HS-5 (cell line): ENCODE measurements around the gene IQCM.

Experiments used
- DNase-seq: peaks from one replicate; pipeline ENCODE4 v3.0.0-alpha.2; 2012; ENCODE audit warnings: low read depth

Gene IQCM

GRCh38 chr4:149711593-149712365 lies 103.9 kb downstream of the IQCM start:
- no peak for DNase-seq

DNA sequence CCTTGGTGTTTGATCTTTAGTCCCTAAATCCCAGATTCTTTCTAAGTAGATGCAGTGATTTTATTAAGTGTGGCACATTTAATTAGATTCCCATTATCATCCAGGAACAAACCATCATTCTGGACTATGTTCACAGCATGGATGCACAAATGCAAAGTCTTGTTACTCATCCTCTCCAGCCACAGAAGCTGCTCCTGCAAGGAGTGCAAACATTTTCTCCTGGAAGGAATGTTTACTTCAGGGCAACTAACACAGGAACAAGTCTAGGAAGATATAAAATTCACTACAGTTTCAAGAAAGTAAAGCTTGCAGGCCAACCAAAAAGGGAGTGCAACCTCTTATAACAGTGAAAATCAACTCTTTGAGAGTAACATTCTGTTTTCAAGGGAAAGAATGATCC lies 106.0 kb downstream of the IQCM start:
- DNase-seq = no peak

- no peak for DNase-seq
These were observed 107.0 kb downstream of the IQCM start for GRCh38 chr4:149708513-149709130.

DNA sequence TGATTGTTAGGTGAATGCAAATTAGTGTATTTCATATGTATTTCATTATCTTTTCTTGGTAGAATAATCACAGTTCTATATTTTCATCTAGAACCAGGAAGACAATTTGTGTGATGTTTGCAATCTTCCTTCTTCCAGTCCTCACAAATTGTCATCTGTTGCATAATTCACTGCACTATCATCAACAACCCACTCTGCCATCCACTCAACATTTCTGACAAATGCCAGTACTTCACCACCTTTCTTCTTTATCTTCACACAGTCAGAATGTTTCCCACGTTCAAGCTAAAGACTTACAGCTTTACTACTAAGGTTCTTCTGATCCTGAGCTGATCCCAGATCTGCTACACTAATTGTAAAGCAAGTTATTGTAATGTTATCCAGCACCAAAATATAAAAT lies 107.8 kb downstream of the IQCM start:
- DNase-seq = no peak

DNA sequence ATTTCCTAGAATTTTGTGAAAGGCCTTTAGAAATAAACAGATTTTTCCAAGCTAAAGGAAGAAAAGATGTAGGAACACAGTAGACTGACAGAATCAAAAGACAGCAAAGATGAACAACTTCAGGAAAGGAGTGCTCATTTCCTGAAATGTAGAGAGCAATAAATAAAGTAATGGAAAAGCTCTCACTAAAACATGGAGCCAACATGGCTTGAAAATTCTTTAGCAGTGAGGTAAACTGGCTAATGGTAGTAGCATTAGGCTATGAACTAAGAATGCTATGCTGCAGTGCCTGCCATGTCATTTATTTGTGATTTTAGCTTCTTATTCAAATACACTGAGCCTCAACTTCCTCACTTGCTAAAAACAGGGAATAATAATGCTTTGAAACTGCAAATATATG lies 108.7 kb downstream of the IQCM start:
- no peak for DNase-seq

DNA sequence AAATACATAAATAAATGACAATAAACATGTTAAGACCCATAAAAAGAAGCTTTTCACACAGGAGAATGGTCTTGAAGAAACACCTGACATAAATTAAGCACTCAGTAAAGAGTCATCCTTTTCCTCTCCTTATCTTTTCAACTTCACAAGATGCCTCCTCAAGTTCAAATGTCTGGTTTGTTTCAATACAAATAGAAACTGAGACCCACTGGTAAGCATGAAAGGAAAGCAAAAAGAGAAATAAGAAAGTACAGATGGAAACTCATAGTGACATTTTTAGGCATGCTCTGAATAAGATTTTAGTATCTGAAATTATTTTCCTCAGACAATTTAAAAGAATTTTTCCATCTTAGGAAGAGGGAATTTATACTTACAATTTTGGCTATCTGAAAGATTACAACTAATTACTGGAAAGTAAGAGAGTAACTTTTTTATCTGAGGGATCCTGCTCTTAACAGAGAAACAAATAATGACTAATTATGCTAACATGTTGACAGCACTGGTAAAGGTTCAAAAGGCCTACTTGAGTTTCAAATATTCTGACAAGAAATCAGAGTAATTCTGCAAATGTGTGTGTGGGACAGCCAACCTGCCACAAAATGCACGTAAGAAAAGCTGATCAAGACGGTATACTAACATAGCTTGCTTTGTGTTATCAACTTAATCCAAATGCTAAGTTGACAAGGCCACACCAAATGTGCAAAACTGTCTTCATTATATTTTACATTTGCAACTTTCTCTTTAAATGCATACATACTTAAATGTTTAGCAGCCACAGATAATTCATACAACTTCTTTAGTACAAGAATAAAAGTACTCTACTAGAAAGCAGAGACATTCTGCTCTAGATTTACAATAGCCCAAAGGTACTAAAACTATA lies 113.0 kb downstream of the IQCM start:
- DNase-seq = no peak

DNA sequence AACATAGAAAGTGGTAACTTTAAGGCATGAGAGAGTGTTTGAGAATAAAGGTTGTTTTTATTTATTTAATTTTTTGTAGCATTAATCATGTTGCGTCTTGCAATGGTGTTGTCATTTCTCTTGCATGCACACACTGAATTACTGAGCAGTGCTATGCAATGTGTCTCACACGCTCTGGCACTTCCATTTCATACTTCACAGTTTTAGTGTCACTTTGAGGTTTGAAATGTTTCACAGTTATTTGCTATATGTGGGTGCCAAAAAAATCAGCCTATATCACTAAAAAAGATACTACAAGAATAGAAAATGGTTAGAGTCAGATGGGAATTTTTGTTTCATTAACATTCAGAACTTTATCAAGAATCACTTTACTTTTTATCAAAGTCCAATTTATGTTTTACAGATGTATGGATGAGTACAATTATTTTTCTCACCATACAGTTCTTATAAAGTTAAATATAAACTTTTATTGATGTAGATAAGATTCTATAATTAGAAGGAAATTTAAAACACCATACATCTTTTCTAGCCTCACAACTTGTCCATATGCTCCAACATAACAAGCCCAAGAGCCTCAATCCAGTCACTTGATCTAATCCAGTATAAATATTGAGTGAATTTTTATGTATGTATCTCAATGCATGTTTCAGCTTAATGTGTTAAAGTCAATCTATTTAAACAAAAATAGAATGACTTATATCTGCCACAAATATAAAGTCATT lies 114.0 kb downstream of the IQCM start:
- no peak for DNase-seq

- DNase-seq = no peak
These were observed 115.4 kb downstream of the IQCM start for GRCh38 chr4:149700272-149700671.

- no peak for DNase-seq
These were observed 116.0 kb downstream of the IQCM start for GRCh38 chr4:149699642-149700041.

GRCh38 chr4:149690726-149691125 lies 124.9 kb downstream of the IQCM start:
- no peak for DNase-seq

GRCh38 chr4:149684516-149684915 lies 131.1 kb downstream of the IQCM start:
- no peak for DNase-seq

DNA sequence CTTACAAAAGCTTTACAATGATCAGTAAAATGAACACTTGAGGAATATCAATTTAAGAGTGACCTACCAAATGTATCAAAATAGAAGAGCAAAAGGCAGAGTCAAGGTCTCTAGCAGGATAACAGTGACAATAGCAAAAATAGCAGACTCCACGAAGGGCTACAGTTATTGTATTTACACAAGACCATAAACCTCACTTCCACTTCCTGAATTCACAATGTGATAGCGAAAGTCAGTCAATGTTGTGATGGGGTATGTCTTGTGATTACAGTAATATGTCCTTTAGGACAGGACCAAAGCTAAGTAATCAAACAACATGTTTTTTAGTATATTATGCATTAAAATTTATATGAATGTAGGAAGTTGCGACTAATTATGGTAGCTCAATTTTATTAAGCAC lies 139.6 kb downstream of the IQCM start:
- no peak for DNase-seq

DNA sequence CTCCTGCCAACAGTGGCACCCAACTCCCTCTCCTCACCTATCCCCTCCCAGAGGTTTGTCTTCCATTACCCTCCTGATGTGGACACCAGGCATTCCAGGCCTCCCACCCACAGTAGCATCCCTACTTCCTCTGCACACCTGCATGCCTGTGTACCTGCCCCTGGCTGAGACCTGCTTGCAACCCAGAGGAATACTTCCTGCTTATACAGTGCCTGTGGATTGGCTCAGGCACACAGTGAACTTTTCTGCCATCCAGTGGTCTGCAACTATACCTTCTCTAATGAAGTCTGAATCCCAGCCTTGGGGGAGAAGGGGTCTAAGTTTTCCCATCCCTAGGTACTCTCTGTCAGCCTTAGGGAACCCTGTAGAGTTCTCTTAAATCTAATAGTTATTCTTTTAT lies 169.9 kb downstream of the IQCM start:
- no peak for DNase-seq

GRCh38 chr4:149638073-149638472 lies 177.6 kb downstream of the IQCM start:
- peak; percentile 58 for DNase-seq

DNA sequence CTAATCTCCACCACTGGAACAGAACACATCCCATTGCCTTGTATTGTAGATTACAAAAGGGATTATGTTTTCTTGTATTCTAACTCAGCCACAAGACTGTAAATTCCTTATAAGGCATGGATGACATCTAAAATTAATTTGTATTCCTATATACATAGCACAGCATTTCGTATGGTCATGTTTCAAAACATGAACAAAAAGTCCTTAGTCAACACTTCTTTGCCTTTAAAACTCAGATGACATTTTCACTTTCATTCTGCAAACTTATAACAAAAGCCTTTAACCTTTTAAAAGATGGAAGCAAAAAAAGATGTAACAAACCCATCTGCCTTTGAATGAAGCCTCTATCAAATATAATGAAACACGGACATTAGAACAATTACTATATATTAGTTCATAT lies 181.3 kb downstream of the IQCM start:
- no peak for DNase-seq

- DNase-seq = no peak
These were observed 184.0 kb downstream of the IQCM start for GRCh38 chr4:149631629-149632028.

GRCh38 chr4:149630064-149630463 lies 185.6 kb downstream of the IQCM start:
- no peak for DNase-seq

DNA sequence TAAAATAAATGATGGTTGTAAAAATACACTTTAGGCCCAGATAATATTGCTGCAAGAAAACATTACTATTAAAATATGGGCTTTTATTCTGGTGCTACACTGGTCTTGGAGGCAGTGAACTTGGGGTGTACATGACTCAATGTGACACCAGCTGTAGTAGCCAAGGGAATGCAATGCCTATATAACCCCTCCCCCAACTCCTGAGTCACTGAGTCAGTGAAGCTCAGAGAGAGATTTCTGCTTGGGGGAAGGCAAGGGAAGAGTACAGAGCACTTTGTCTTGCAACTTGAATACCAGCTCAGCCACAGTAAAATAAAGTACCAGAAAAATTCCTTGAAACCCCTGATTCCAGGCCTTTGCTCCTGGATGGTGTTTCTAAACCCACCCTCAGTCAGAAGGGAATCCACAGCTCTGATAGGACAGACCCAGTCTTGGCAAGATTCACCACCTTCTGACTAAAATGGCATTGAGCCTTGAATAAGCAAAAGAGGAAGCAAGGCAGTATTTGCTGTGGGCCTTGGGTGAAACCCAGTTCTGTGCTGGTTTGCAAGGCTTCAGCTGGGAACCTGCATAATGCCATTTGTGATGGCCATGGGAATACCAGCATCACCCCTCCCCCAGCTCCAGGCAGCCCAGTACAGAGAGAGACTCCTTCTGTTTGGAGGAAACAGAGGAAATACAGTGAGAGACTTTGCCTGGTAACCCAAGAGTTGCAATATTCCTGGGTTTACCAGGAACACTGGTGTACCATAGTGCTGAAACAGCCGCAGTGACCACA lies 209.9 kb downstream of the IQCM start:
- DNase-seq = peak; percentile 6

- no peak for DNase-seq
These were observed 210.8 kb downstream of the IQCM start for GRCh38 chr4:149604827-149605226.

- no peak for DNase-seq
These were observed 220.1 kb downstream of the IQCM start for GRCh38 chr4:149595500-149595899.

GRCh38 chr4:149589826-149590225 lies 225.8 kb downstream of the IQCM start:
- DNase-seq = no peak
